OCI-LY1 (cell line): ENCODE results near the gene APBA3.

Source experiments
- H2AFZ ChIP-seq: fragments of 200-600 bp; sonication (generic), shearing (Covaris generic); 2 replicates; pipeline ENCODE4 v1.6.0; 2014; ENCODE audit warnings: antibody characterized with exemption, mild to moderate bottlenecking, low read length
- H3F3A ChIP-seq: fragments of 200-600 bp; sonication (generic), shearing (Covaris generic); 2 replicates; pipeline ENCODE4 v1.6.0; 2014; ENCODE audit warnings: mild to moderate bottlenecking, antibody characterized with exemption, low read length, moderate library complexity; ENCODE audit not compliant: insufficient read depth
- H3K27ac ChIP-seq: fragments of 200-600 bp; sonication (generic); 2 replicates; pipeline ENCODE4 v1.5.1; 2014; ENCODE audit warnings: low read length, mixed run types, mild to moderate bottlenecking, low read depth; ENCODE audit not compliant: poor library complexity, severe bottlenecking
- H3K27me3 ChIP-seq: fragments of 200-600 bp; sonication (generic); 2 replicates; pipeline ENCODE4 v1.6.0; 2014; ENCODE audit warnings: antibody characterized with exemption, mild to moderate bottlenecking, low read length, moderate library complexity; ENCODE audit not compliant: insufficient read depth
- H3K36me3 ChIP-seq: fragments of 200-600 bp; sonication (generic); 2 replicates; pipeline ENCODE4 v1.6.1; 2014; ENCODE audit warnings: mild to moderate bottlenecking, antibody characterized with exemption, low read length, moderate library complexity, mixed read lengths; ENCODE audit not compliant: insufficient read depth
- H3K4me1 ChIP-seq: fragments of 200-600 bp; sonication (generic); 2 replicates; pipeline ENCODE4 v1.5.1; 2014; ENCODE audit warnings: mild to moderate bottlenecking, low read length, moderate library complexity; ENCODE audit not compliant: insufficient read depth, severe bottlenecking
- H3K4me2 ChIP-seq: fragments of 200-600 bp; sonication (generic), shearing (Covaris generic); 2 replicates; pipeline ENCODE4 v1.6.1; 2014; ENCODE audit warnings: low read length
- H3K4me3 ChIP-seq: fragments of 200-600 bp; sonication (generic); 2 replicates; pipeline ENCODE4 v1.5.1; 2014; ENCODE audit warnings: low read length, low read depth, mild to moderate bottlenecking, mixed read lengths; ENCODE audit not compliant: poor library complexity, severe bottlenecking
- H3K79me2 ChIP-seq: fragments of 200-600 bp; shearing (Covaris generic); 2 replicates; pipeline ENCODE4 v1.6.1; 2016; ENCODE audit warnings: mixed run types, low read length, mixed read lengths; ENCODE audit not compliant: insufficient read depth
- H3K9ac ChIP-seq: fragments of 200-600 bp; sonication (generic), shearing (Covaris generic); 2 replicates; pipeline ENCODE4 v1.6.1; 2014; ENCODE audit warnings: mild to moderate bottlenecking, low read length, mixed read lengths
- H3K9me2 ChIP-seq: fragments of 200-600 bp; sonication (generic), shearing (Covaris generic); 2 replicates; pipeline ENCODE4 v1.6.1; 2014; ENCODE audit warnings: low read depth, mild to moderate bottlenecking, low read length, mixed read lengths
- H3K9me3 ChIP-seq: fragments of 200-600 bp; shearing (Covaris generic); 2 replicates; pipeline ENCODE4 v1.6.1; 2014; ENCODE audit warnings: low read length, mixed read lengths
- H4K20me1 ChIP-seq: fragments of 200-600 bp; sonication (generic), shearing (Covaris generic); 2 replicates; pipeline ENCODE4 v1.6.0; 2016; ENCODE audit warnings: mild to moderate bottlenecking, low read length; ENCODE audit not compliant: insufficient read depth
- EZH2 ChIP-seq: fragments of 200-600 bp; sonication (generic), shearing (Covaris generic); IDR thresholded peaks from 2 replicates; pipeline ENCODE4 v1.8.0; 2017; ENCODE audit warnings: borderline replicate concordance, mixed run types, mild to moderate bottlenecking, antibody characterized with exemption, low read length, moderate library complexity, mixed read lengths
- TF ChIP-seq, protein P1 (sequence below): fragments of 200-600 bp; sonication (generic), shearing (Covaris generic); IDR thresholded peaks from 2 replicates; pipeline ENCODE4 v1.5.1; 2017; ENCODE audit warnings: mild to moderate bottlenecking, antibody characterized with exemption, low read length, moderate library complexity, mixed read lengths

APBA3 gene

DNA sequence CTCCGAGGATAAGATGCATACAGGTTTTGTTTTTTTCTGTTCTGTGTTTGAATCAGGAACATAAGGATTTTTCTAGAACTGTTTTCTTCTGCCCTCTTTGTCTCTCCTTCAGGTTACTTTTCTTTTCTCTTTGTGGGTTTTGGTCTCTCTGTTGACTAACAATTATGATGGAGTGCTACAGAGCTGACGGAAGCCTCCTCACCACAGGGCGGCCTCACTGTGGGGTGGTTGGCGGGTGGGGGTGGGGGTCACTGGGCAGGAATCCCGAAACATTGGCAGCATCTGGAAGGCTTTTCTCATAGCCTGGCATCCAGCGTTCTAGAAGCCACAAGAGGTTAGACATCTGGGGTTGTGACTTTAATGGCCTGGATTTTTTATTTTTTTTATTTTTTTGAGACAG, 36.6 kb upstream of the APBA3 start:
- Histone ChIP-seq H4K20me1 (no peaks in the 10 kb centered on the region), H3K4me1 (no peaks in the 10 kb centered on the region), H3K36me3 (no peaks in the 10 kb centered on the region), H3F3A (no peaks in the 10 kb centered on the region), H3K4me2 (no peak overlapping the region), H3K9me3 (peaks cover 3% of the 10 kb centered on the region; the same call in 1 of the 2 replicates), H3K9me2 (no peaks in the 10 kb centered on the region), H3K4me3 (no peak overlapping the region), H2AFZ (no peak overlapping the region), H3K9ac (no peak overlapping the region), H3K27ac (no peak overlapping the region), H3K27me3 (no peaks in the 10 kb centered on the region; the same call in 1 of the 2 replicates), H3K79me2 (no peaks in the 10 kb centered on the region)
- TF ChIP-seq, protein P1, sequence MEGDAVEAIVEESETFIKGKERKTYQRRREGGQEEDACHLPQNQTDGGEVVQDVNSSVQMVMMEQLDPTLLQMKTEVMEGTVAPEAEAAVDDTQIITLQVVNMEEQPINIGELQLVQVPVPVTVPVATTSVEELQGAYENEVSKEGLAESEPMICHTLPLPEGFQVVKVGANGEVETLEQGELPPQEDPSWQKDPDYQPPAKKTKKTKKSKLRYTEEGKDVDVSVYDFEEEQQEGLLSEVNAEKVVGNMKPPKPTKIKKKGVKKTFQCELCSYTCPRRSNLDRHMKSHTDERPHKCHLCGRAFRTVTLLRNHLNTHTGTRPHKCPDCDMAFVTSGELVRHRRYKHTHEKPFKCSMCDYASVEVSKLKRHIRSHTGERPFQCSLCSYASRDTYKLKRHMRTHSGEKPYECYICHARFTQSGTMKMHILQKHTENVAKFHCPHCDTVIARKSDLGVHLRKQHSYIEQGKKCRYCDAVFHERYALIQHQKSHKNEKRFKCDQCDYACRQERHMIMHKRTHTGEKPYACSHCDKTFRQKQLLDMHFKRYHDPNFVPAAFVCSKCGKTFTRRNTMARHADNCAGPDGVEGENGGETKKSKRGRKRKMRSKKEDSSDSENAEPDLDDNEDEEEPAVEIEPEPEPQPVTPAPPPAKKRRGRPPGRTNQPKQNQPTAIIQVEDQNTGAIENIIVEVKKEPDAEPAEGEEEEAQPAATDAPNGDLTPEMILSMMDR, result no peak
- TF ChIP-seq EZH2, result no peak

DNA sequence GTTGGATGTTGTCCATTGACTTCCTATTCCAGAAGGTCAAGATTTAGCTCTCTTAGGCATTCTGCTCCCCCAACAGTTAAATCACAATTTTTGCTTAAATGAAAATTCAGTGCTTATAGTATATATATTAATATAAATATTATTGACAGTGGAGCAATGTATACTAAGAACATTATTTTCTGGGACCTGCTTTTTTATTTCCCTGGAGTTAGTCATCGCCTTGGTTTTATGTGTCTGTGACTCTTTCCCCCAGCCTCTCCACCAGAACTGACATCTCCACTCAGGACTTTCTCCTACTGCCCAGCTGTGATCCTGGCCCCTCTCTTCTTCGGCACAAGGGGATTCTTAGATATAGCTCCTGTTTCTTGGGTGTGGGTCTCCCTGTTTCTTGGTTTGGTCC, 34.9 kb upstream of the APBA3 start:
- Histone ChIP-seq H3K4me2 (no peak overlapping the region), H3F3A (no peaks in the 10 kb centered on the region), H2AFZ (no peak overlapping the region), H3K9ac (no peak overlapping the region), H3K4me3 (no peak overlapping the region), H3K4me1 (no peaks in the 10 kb centered on the region), H3K36me3 (no peaks in the 10 kb centered on the region), H3K79me2 (no peaks in the 10 kb centered on the region), H3K9me3 (peaks cover 3% of the 10 kb centered on the region; the same call in 1 of the 2 replicates), H4K20me1 (no peaks in the 10 kb centered on the region), H3K9me2 (no peaks in the 10 kb centered on the region), H3K27me3 (peaks cover 3% of the 10 kb centered on the region; the same call in 1 of the 2 replicates), H3K27ac (no peak overlapping the region)
- no peak for TF ChIP-seq EZH2
- TF ChIP-seq, protein P1, result no peak

DNA sequence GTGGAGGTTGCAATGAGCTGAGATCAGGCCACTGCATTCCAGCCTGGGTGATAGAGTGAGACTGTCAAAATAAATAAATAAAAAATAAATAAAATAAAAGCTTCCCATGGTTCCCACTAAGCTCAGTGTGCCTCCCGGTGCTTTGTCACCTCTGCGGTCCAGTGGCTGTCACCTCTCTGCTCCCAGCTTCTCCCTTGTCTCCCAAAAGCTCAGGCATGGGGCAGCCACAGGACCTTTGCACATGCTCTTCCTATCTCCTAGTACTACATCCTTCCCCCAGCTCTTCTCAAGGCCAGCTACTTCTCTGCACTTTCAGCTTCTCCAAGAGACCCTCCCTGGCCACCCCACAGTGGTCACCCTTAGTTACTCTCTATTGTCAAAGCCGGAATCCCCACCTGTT, 32.3 kb upstream of the APBA3 start:
- Histone ChIP-seq H3K4me3 (no peak overlapping the region), H3K27me3 (peaks cover 3% of the 10 kb centered on the region; the same call in 1 of the 2 replicates), H3K9me3 (peaks cover 3% of the 10 kb centered on the region; the same call in 1 of the 2 replicates)

More for the DNA sequence above, 32.3 kb upstream of the APBA3 start:
- H3K4me2 ChIP-seq, result no peak overlapping the region
- H4K20me1 ChIP-seq, result no peaks in the 10 kb centered on the region
- H3K9me2 ChIP-seq, result no peaks in the 10 kb centered on the region
- no peak overlapping the region for H3K27ac ChIP-seq
- no peak for TF ChIP-seq EZH2
- TF ChIP-seq, protein P1, result no peak
- no peaks in the 10 kb centered on the region for H3K4me1 ChIP-seq
- H3K79me2 ChIP-seq, result no peaks in the 10 kb centered on the region
- no peak overlapping the region for H3K9ac ChIP-seq
- no peak overlapping the region for H2AFZ ChIP-seq
- no peaks in the 10 kb centered on the region for H3K36me3 ChIP-seq
- no peaks in the 10 kb centered on the region for H3F3A ChIP-seq
